ENCODE data around the gene PLXNA1. TPM values are rescaled to one million over a fixed set of nuclear protein-coding genes. Genes with fewer than 3 reads are reported as not detected.

Gene PLXNA1
- total RNA-seq, 1 donor from 2014 or later: 55.2 TPM

DNA sequence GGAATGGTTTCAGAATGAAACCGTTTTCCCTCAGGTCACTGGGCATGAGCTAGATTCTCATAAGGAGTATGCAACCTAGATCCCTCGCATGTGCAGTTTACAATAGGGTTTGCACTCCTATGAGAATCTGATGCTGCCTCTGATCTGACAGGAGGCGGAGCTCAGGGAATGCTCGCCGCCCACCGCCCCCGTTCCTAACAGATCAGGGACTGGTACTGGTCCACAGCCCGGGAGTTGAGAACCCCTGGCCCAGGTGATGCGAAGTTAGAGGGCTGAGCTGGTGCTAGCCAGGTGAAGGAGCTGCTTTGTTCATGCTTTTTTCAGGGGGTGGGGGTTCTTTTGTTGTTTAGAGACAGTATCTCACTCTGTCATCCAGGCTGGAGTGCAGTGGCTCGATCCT lies 15.5 kb upstream of the PLXNA1 start:
- no peak overlapping the region for H3K4me3 Mint-ChIP-seq
- intact Hi-C loops (cut with micrococcal nuclease): no loop called here
- CTCF ChIA-PET: no interaction called here
- H3K27ac Mint-ChIP-seq: no peak overlapping the region
- peaks cover 16% of the 10 kb centered on the region for H3K27me3 Mint-ChIP-seq
- TF ChIP-seq, protein P1, sequence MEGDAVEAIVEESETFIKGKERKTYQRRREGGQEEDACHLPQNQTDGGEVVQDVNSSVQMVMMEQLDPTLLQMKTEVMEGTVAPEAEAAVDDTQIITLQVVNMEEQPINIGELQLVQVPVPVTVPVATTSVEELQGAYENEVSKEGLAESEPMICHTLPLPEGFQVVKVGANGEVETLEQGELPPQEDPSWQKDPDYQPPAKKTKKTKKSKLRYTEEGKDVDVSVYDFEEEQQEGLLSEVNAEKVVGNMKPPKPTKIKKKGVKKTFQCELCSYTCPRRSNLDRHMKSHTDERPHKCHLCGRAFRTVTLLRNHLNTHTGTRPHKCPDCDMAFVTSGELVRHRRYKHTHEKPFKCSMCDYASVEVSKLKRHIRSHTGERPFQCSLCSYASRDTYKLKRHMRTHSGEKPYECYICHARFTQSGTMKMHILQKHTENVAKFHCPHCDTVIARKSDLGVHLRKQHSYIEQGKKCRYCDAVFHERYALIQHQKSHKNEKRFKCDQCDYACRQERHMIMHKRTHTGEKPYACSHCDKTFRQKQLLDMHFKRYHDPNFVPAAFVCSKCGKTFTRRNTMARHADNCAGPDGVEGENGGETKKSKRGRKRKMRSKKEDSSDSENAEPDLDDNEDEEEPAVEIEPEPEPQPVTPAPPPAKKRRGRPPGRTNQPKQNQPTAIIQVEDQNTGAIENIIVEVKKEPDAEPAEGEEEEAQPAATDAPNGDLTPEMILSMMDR (IDR thresholded peaks at IDR 0.05): no peak
- no peak for ATAC-seq (ENCODE audit: low read depth)
- peaks cover 15% of the 10 kb centered on the region for H3K4me1 Mint-ChIP-seq
- H3K36me3 Mint-ChIP-seq (ENCODE audit: low read depth): no peaks in the 10 kb centered on the region
- DNase-seq: no peak
- no peaks in the 10 kb centered on the region for H3K9me3 Mint-ChIP-seq
- POLR2A ChIA-PET: no interaction called here

DNA sequence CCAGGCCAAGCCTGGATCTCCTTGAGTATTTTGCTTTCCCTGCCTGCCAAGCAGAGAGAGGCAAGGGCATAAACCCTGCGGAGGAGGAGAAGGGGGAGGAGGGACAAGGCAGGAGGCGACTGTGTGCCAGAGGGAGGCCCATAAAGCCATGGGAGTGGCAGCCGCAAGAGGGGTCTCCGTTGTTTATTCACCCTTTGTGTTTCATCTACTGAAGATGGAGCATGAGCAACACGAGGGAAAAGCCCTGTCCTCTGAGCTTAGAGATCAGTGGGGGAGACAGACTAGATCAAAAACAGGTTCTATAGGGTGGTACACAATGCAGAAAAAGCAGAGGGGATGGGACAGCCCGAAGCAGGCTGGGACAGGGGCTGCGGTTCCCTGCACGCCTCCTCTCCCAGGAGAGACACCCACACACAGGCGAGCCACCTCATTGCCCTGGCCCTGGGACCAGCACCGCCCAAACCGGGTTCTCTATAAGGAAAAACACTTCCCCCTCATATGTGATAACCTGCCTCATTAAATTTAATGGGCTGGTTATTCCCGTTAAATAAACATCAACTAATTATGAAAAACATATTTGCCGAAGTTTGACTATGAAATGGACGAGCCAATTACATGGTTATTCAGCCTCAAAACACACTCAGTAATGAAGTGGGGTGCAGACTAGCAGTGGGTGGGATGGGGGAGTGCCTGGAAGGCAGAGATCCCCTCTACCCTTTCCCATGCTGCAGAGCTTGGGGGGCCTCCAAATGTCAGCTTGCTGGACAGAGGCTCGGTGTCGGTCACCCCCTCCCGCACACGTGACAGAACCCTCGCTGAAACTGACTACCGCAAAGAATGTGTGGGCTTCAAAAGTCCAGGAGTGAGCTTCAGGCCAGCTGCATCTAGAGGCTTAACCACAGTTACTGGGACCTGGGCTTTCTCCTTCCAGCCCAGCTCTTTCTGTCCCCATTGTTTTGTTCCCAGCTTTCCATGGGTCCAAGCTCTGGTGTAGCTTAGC lies 14.2 kb upstream of the PLXNA1 start:
- CTCF ChIA-PET: interaction anchor here (1.0 to 1.5 kb wide), 2 partner anchors 14 kb away, joined by 3 to 5 read pairs; partner anchors contain the start of gene PLXNA1
- no peaks in the 10 kb centered on the region for H3K36me3 Mint-ChIP-seq (ENCODE audit: low read depth)
- H3K4me3 Mint-ChIP-seq: no peak overlapping the region
- TF ChIP-seq, protein P1 (IDR thresholded peaks at IDR 0.05): no peak
- peaks cover 15% of the 10 kb centered on the region for H3K4me1 Mint-ChIP-seq
- intact Hi-C loops (cut with micrococcal nuclease): no loop called here
- DNase-seq: no peak
- POLR2A ChIA-PET: interaction anchor here (1.1 to 5.0 kb wide), 2 partner anchors 13 to 14 kb away, joined by 3 to 47 read pairs; no protein-coding TSS in a partner anchor
- H3K27ac Mint-ChIP-seq: no peak overlapping the region
- H3K27me3 Mint-ChIP-seq: peaks cover 16% of the 10 kb centered on the region
- no peaks in the 10 kb centered on the region for H3K9me3 Mint-ChIP-seq
- no peak for ATAC-seq (ENCODE audit: low read depth)

DNA sequence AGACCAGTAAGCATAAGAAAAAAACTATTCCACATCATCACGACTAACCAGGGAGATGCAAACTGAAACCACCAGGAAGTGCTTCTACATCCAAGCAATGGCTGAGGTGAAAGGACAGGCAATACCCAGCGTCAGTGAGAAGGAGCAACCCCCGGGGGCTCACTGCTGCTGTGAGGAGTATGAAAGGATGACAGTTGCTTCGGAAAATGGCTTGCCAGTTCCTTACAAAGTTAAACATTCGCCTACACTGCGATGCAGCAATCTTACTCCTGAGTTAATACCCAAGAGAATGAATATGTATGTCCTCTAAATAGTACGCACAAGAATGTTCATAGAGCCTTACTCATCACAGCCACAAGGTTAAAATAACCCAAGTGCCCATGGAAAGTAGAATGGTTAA lies 13.3 kb upstream of the PLXNA1 start:
- no peak overlapping the region for H3K27ac Mint-ChIP-seq
- H3K36me3 Mint-ChIP-seq (ENCODE audit: low read depth): no peaks in the 10 kb centered on the region
- H3K4me3 Mint-ChIP-seq: no peak overlapping the region
- no peak for DNase-seq
- peaks cover 15% of the 10 kb centered on the region for H3K4me1 Mint-ChIP-seq
- intact Hi-C loops (cut with micrococcal nuclease): no loop called here
- peaks cover 18% of the 10 kb centered on the region for H3K27me3 Mint-ChIP-seq
- no peak for ATAC-seq (ENCODE audit: low read depth)
- ChIA-PET POLR2A (interaction anchor here (0.7 to 5.0 kb wide), 3 partner anchors 8 to 15 kb away, joined by 6 to 47 read pairs (median 20); no protein-coding TSS in a partner anchor), CTCF (interaction anchor here (1.0 to 1.5 kb wide), 2 partner anchors 13 to 15 kb away, joined by 3 to 5 read pairs; partner anchors contain the start of gene PLXNA1)
- peaks cover 4% of the 10 kb centered on the region for H3K9me3 Mint-ChIP-seq
- TF ChIP-seq, protein P1 (IDR thresholded peaks at IDR 0.05): no peak

DNA sequence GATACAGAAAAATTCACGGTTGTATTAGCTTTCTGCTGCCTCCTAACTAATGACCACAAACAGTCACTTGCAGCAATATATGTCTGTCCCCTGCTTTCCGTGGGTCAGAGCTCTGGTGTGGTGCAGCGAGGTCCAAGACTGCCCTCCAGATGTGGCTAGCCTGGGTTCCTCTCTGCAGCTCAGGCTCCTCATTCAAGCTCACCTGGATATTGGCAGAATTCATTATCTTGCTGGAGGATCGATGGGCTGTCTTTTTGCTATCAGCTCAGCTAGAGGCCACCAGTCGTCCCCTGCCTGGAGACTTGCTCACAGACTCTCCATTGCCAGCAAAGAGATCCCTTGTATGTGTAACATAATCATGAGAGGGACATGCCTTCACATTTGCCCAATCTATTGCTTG lies 12.8 kb upstream of the PLXNA1 start:
- CTCF ChIA-PET: interaction anchor here (1.0 to 1.5 kb wide), 3 partner anchors 9 to 15 kb away, joined by 3 to 5 read pairs (median 3); partner anchors contain the start of gene PLXNA1
- POLR2A ChIA-PET: interaction anchor here (0.7 to 5.0 kb wide), 3 partner anchors 8 to 15 kb away, joined by 6 to 47 read pairs (median 20); no protein-coding TSS in a partner anchor
- no peak overlapping the region for H3K27ac Mint-ChIP-seq
- peaks cover 15% of the 10 kb centered on the region for H3K4me1 Mint-ChIP-seq
- TF ChIP-seq, protein P1 (IDR thresholded peaks at IDR 0.05): no peak
- peaks cover 19% of the 10 kb centered on the region for H3K27me3 Mint-ChIP-seq
- intact Hi-C loops (cut with micrococcal nuclease): no loop called here
- H3K9me3 Mint-ChIP-seq: peaks cover 9% of the 10 kb centered on the region
- no peak overlapping the region for H3K4me3 Mint-ChIP-seq
- peaks cover 2% of the 10 kb centered on the region for H3K36me3 Mint-ChIP-seq (ENCODE audit: low read depth)
- DNase-seq (no peak), ATAC-seq (ENCODE audit: low read depth) (no peak)

DNA sequence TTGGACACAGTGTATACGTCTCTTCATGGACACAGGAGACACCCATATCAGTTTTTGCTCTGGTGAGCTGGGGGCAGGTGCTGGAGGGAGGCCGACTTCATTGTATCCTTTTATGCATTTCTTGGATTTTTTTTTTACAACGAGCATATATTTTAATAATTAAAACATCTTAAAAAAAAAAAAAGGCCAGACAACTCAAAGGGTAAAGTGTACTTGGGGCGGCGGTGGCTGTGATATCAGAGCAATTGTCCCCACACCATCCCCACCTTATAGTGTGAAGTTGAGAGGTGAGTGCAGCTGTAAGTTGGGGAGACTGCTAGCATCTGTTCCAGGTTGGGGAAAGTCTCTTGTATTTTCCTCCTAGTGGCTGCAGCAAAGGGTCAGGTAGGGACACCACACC lies 12.0 kb upstream of the PLXNA1 start:
- Mint-ChIP-seq H3K9me3 (peaks cover 13% of the 10 kb centered on the region), H3K36me3 (ENCODE audit: low read depth) (peaks cover 3% of the 10 kb centered on the region), H3K4me3 (no peak overlapping the region), H3K27ac (no peak overlapping the region), H3K4me1 (peaks cover 15% of the 10 kb centered on the region), H3K27me3 (peaks cover 19% of the 10 kb centered on the region)
- ChIA-PET CTCF (interaction anchor here (1.2 to 1.6 kb wide), 2 partner anchors 8 to 218 kb away, joined by 3 to 6 read pairs; no protein-coding TSS in a partner anchor), POLR2A (interaction anchor here (3.0 to 5.0 kb wide), 3 partner anchors 9 to 16 kb away, joined by 20 to 47 read pairs (median 25); partner anchors contain the start of gene PLXNA1)
- ATAC-seq (ENCODE audit: low read depth): no peak
- no peak for DNase-seq
- TF ChIP-seq, protein P1 (IDR thresholded peaks at IDR 0.05): no peak
- intact Hi-C loops (cut with micrococcal nuclease): no loop called here
